Occipital lobe (tissue), 2 donors: Measurements from ENCODE around the gene EXOC3L1. TPM values are rescaled to one million over a fixed set of nuclear protein-coding genes. Genes with fewer than 3 reads are reported as not detected.

Experiments
- DNase-seq: peaks from one replicate; lab custom pipeline; 2025; lab: John Stamatoyannopoulos, UW
- total RNA-seq: library from RNA; depleted of rRNA; stranded (reverse); fragments of >200 nt; gene quantifications from one replicate; pipeline ENCODE4 v1.2.3, GENCODE V29; 2014

EXOC3L1 gene
- total RNA-seq, 1 donor from 2014 or later = 0.47 TPM

GRCh38 chr16:67163999-67164558 is 25.9 kb downstream of the EXOC3L1 start:
- no peak for DNase-seq

- DNase-seq = peak; percentile 80
Observed at GRCh38 chr16:67163164-67163998, 26.6 kb downstream of the EXOC3L1 start.

- no peak for DNase-seq
Observed at GRCh38 chr16:67162506-67163163, 27.3 kb downstream of the EXOC3L1 start.

- DNase-seq = no peak
Observed at GRCh38 chr16:67161595-67162058, 28.3 kb downstream of the EXOC3L1 start.

- DNase-seq = no peak
Observed at GRCh38 chr16:67158637-67159600, 31.0 kb downstream of the EXOC3L1 start.

- DNase-seq = no peak
Observed at GRCh38 chr16:67157892-67158635, 31.9 kb downstream of the EXOC3L1 start.

- no peak for DNase-seq
Observed at GRCh38 chr16:67157106-67157748, 32.7 kb downstream of the EXOC3L1 start.

- no peak for DNase-seq
Observed at GRCh38 chr16:67156143-67156844, 33.6 kb downstream of the EXOC3L1 start.

GRCh38 chr16:67155295-67156142 is 34.4 kb downstream of the EXOC3L1 start:
- DNase-seq = peak; percentile 69

- no peak for DNase-seq
Observed at GRCh38 chr16:67154578-67155294, 35.2 kb downstream of the EXOC3L1 start.

- DNase-seq = no peak
Observed at GRCh38 chr16:67151431-67152097, 38.4 kb downstream of the EXOC3L1 start.

- DNase-seq = no peak
Observed at GRCh38 chr16:67150833-67151396, 39.0 kb downstream of the EXOC3L1 start, which contains the start of gene B3GNT9. Gene B3GNT9, minus strand, starts transcription at chr16:67150998. Its CDS starts 513 bp downstream, at chr16:67150485.

GRCh38 chr16:67150047-67150832 is 39.7 kb downstream of the EXOC3L1 start:
- DNase-seq = no peak

- DNase-seq = no peak
Observed at GRCh38 chr16:67149276-67150046, 40.5 kb downstream of the EXOC3L1 start.

- DNase-seq = no peak
Observed at GRCh38 chr16:67148656-67149275, 41.2 kb downstream of the EXOC3L1 start.
